IPS-18c (cell line): ENCODE measurements around the gene THSD4.

Source experiments
- H3K4me3 ChIP-seq: 2 replicates; pipeline ENCODE4 v1.7.0; 2013; ENCODE audit warnings: low read depth, mild to moderate bottlenecking, low read length, moderate library complexity; ENCODE audit not compliant: insufficient read depth
- H3K9me3 ChIP-seq: one replicate; pipeline ENCODE4 v1.6.1; 2013; ENCODE audit warnings: mild to moderate bottlenecking, low read length, moderate library complexity; ENCODE audit not compliant: control insufficient read depth, insufficient read depth

THSD4 gene

DNA sequence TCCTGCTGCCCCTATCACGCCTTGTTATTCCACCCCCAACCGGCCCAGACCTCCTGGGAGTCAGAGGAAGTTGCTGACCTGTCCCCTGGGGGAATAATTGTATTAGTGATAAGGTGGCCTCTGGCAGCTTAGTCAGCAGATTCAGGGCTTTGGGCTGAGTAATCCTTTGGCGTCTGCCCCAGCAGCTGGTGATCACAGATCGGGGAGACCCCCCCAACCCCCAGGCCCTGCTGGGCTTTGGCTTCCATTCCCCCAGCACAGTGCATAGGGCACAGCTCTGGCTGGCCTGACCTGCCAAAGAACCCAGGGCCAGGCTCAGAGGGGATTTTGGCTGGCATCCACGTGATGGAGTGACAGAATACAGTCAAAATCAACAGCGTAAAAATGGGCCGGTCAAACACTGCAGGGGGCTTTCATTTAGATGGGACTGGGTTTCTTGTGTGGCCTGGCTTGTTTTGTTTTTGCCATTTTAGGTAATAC lies 691.2 kb downstream of the THSD4 start:
- Histone ChIP-seq H3K9me3 (no peaks in the 10 kb centered on the region), H3K4me3 (no peak overlapping the region)

DNA sequence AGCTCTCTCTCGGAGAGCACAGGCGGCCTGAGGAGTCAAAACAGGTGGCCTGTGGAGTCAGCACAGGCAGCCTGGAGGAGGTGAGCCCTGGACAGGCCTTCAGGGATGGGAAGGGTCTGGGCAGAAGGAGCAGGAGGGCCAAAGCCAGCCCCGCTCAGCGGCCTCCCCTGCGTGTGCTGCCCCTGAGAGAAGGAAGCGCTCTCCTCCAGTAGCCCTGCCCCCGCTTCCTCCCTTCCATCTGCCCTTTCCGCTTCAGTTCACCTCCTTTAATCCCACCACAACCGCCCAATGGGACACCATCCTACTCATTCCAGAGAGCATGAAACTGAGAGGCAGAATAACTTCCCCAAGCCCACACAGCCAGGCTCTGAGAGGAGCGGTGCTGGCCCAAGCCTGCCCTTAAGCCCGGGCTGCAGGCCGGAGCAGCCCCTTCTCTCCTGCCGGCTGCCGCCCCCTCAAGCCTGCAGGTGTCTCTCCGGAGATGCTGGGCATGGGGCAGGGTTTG lies 691.9 kb downstream of the THSD4 start:
- peak overlapping the region; percentile 6; the same call in 1 of the 2 replicates for H3K4me3 ChIP-seq

DNA sequence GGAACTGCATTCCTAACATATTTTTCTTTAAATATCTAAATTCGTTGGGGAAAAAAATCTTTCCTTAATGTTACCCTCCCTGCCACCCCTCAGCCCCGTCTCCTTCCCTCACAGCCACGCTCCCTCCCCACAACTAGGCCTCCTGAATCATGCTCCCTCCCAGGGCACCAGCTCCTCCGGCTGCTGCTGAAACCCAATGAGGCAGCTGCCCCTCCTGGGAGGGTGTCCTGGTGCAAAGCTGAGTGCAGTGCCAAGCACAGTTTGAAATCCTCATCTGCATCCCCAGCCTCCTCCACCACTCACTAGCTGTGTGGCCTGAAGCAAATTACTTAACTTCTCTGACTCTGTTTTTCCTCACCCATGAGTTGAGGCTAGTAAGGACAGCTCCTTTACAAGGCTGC lies 692.4 kb downstream of the THSD4 start:
- Histone ChIP-seq H3K4me3 (no peak overlapping the region; the same call in 1 of the 2 replicates), H3K9me3 (no peaks in the 10 kb centered on the region)

More for the DNA sequence above, 691.9 kb downstream of the THSD4 start:
- H3K9me3 ChIP-seq: no peaks in the 10 kb centered on the region

DNA sequence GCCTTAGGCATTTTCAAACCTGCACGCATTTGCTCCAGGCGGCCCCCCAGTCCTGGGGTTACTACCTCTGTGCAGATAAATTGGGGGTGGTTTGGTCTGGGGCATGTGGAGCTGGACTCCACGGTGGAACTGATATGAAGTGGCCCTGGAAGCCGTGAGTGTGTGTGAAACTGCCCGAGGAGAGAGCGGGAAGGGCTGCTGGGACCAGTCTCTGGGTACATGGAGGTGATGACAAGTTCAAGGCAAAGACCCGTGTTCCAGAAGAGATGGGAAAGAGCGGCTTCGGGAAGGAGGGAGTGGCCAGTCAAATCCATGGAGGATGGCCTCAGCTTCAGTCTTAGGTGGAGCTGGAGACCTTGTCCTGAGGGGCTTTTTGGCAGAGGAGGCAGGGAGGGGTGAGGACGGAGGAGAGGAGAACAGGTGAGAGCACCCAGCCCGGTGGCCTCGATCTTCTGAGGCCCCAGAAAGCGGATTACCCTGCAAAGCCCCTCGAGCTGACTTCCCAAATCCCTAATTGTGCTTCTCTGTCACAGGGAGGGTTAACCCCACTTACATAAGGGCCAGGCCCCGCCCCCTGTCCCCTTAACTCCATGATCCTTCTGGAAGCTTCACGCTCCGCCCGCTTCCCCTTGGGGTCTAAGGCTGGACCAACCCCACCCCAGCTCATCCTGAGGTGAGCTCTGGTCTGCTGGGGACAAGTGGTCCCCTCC lies 693.2 kb downstream of the THSD4 start:
- H3K4me3 ChIP-seq: no peak overlapping the region; the same call in 1 of the 2 replicates
- no peaks in the 10 kb centered on the region for H3K9me3 ChIP-seq

DNA sequence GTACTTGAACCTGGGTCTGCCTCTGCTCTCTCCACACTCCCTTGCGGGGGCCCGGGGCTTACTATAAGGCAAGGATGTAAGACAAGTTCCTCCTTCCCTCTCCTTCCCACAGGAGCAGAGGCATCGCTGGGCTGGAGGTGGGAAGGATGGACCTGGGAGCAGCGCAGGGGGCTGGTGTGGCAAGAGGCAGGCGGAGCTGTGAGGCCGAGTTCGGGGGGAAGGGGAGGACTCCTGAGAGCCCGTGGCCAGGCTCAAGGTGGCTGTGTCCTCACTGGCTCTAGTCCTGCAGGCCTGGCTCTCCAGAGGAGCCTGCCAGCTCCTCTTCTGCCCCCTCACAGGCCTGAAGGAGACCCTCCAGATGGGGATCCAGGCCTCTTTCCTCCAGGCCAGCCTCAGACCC lies 694.1 kb downstream of the THSD4 start:
- Histone ChIP-seq H3K4me3 (no peak overlapping the region), H3K9me3 (no peaks in the 10 kb centered on the region)

DNA sequence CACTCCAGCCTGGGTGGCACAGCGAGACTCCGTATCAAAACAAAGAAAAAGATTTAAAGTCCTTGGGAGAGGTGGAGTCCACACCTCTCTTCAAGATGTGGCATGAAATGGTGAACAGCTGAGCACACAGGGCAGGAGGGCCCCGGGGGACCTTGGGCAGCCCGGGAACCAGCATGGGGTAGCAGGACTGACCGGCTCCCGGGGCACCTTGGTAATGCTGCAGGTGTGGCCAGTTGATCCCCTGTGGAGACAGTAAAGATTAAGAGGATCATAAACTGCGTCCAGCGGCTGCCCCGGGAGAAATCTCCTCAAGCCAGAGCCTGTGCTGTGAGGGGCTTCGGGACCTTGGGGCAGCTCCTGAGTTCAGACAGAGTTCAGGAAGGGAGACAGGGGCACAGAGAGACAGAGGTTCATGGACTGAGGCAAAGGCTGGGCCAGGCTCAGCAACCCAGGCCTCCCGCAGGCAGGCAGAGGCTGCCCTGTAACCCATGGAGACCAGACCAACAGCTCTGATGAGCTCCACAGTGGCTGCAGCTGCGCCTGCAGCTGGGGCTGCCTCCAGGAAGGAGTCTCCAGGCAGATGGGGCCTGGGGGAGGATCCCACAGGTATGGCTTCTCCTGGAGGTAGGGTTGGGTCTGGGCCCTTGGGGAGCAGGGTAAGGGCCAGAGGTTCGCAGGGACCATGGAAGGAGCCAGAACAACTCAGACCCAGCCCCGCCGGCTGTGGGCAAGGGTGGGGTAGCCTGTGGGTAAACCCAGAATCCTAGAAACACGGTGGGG lies 695.2 kb downstream of the THSD4 start, which contains the start of gene NR2E3:
Gene NR2E3, plus strand, starts transcription at position 299 of the 780 bp plus-strand sequence. Its CDS starts 190 bp downstream, at position 489.
- no peaks in the 10 kb centered on the region for H3K9me3 ChIP-seq
- H3K4me3 ChIP-seq: no peak within 1 kb of the TSS

DNA sequence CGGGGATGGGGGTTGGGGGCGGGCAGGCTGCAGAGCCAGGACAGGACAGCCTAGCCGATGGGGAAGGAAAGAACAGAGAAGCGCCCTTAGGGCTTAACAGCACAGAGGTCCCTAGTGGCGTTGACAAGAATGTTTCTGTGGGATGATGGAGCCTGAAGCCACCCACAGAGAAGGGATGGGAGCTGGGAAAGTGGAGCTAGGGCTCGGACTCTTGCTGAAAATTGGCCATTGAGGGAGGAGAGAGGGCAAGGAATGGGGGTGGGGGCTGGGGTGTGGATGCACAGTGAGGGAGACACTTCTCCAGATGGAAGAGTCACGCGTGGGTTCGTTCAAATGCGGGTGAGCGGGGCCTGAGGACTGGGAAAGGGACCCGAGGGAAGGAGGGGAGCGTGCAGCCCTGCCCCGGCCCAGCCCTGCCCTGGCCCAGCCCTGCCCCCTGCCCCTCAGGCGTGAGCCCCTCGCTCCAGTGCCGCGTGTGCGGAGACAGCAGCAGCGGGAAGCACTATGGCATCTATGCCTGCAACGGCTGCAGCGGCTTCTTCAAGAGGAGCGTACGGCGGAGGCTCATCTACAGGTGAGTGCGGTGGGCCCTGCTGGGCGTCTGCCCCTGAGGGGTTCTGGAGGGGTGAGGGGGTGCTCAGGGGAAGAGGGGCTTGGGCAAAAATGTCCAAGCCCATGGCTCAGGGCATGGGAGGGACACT lies 695.9 kb downstream of the THSD4 start:
- no peak overlapping the region for H3K4me3 ChIP-seq
- no peaks in the 10 kb centered on the region for H3K9me3 ChIP-seq

DNA sequence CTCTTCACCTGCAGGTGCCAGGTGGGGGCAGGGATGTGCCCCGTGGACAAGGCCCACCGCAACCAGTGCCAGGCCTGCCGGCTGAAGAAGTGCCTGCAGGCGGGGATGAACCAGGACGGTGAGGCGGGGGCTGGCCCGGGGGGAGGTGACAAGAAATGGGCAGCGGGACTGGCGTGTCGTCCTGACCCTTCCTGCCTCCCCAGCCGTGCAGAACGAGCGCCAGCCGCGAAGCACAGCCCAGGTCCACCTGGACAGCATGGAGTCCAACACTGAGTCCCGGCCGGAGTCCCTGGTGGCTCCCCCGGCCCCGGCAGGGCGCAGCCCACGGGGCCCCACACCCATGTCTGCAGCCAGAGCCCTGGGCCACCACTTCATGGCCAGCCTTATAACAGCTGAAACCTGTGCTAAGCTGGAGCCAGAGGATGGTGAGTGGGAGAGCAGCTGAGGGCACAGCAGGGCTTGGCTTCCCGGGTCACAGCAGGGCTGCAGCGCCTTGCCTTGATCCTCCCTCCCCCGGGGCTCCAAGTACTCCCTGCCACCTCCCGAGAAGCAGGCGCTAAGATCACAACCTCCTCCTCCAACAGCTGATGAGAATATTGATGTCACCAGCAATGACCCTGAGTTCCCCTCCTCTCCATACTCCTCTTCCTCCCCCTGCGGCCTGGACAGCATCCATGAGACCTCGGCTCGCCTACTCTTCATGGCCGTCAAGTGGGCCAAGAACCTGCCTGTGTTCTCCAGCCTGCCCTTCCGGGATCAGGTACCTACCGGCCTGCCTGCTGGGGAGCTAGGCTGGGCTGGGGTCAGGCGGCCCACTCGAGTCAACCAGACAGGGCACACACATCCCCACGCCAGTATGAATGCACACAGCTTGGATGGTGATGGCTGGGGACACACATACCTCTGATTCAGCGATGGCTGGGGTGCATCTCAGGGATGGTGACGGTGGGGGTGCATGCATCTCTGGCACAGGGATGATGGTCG lies 696.8 kb downstream of the THSD4 start:
- H3K4me3 ChIP-seq: no peak overlapping the region
- no peaks in the 10 kb centered on the region for H3K9me3 ChIP-seq

DNA sequence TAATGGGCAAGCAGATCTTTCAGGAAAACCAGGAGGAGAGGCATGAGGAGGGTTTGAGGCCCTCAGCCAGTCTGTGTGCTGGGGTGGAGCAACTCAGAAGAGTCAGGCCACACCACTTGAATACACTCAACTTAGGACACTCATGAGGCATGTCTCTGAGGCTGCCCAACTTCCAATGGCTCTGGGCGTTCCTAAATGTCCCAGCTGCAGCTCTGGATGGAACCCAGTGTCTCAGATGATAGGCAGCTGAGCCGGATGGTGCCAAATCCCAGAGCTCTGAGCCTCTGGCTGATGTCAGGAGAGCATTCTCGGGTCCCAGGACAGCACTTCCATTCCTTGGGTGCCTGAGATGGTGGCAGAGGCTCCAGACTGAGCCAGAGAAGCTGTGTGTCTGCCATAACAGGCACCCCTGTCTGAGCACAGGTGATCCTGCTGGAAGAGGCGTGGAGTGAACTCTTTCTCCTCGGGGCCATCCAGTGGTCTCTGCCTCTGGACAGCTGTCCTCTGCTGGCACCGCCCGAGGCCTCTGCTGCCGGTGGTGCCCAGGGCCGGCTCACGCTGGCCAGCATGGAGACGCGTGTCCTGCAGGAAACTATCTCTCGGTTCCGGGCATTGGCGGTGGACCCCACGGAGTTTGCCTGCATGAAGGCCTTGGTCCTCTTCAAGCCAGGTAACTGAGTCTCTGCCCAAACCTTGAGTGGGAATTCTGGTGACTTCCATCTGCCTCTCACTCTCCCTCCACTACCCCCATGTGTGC lies 697.9 kb downstream of the THSD4 start:
- Histone ChIP-seq H3K4me3 (no peak overlapping the region), H3K9me3 (no peaks in the 10 kb centered on the region)

DNA sequence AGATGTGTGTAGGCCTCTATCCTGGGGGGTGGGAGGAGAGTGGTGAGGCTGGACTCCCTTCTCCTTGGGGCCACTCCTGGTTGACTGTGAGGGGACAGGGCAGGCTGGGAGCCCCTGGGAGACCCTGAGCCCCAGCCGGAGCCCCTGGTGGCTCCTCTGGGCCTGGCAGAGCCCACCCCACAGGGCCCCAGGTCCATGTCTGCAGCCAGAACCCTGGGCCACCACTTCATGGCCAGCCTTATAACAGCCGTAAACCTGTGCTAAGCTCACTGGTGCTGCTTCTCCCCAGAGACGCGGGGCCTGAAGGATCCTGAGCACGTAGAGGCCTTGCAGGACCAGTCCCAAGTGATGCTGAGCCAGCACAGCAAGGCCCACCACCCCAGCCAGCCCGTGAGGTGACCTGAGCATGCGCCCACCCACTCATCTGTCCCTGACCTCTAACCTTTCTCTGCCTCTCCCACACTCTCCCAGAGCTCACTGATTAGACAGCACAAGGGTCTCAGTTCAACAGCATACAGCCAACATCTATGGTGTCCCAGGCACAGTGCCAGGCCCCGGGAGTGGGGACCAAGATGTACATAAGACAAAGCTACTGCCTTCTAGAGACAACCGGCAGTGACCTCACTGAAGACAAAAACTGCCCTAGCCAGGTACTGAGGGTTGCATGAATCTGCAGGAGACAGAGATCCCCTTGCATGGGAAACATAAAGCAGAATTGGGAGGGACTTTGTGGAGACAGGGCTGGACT lies 698.6 kb downstream of the THSD4 start:
- Histone ChIP-seq H3K4me3 (no peak overlapping the region), H3K9me3 (no peaks in the 10 kb centered on the region)

DNA sequence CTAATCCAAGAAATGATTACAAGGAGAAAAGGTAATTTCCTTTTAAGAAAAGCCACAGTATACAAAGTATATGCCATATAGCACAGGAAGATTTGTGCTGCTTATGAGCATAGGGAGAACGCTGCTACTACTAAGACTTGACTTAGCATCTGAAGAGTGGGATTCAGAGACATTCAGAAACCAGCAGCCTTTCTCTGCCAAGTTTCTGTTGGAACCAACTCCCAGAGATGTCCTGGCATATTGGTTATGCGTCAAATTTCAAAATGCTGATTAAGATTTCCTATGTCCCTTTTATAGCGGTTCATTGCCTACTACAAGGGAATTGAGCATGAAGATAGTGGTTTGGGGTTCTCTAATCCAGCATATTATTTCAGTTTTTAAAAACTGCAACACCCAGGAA lies 700.0 kb downstream of the THSD4 start:
- peaks cover 4% of the 10 kb centered on the region for H3K9me3 ChIP-seq
- no peak overlapping the region for H3K4me3 ChIP-seq

DNA sequence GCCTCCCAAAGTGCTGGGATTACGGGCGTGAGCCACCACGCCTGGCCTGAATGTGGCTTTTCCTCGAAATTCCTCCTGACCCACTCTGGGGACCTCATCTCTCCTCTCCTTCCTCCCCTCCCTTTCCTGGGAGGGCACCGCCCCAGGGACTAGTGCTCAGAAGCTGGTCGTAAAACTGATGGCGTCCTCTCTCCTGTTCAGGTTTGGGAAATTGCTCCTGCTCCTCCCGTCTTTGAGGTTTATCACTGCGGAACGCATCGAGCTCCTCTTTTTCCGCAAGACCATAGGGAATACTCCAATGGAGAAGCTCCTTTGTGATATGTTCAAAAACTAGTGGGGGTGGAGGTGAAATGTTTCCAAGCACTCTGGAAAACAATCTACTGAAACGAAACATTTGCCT lies 702.1 kb downstream of the THSD4 start:
- Histone ChIP-seq H3K4me3 (no peak overlapping the region), H3K9me3 (peaks cover 7% of the 10 kb centered on the region)

DNA sequence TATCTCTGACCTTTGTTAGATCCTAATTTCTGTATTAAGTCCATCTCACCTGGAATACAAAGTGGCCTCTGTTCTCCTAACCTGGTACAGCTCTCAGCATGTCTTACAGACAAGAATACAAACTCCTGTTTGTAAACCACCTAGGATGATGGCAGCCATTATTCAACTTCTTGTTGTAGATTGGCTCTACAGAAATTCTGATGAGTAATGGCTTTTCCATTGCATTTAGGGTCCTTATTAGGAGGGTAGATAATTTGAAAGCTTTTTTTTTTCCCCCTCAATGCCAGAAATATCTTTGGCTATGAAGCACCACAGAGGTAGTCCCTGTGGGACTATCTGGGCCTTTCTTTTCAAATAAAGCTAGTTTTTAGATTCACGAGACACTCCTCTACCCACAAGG lies 704.9 kb downstream of the THSD4 start:
- Histone ChIP-seq H3K9me3 (peaks cover 9% of the 10 kb centered on the region), H3K4me3 (no peak overlapping the region)

DNA sequence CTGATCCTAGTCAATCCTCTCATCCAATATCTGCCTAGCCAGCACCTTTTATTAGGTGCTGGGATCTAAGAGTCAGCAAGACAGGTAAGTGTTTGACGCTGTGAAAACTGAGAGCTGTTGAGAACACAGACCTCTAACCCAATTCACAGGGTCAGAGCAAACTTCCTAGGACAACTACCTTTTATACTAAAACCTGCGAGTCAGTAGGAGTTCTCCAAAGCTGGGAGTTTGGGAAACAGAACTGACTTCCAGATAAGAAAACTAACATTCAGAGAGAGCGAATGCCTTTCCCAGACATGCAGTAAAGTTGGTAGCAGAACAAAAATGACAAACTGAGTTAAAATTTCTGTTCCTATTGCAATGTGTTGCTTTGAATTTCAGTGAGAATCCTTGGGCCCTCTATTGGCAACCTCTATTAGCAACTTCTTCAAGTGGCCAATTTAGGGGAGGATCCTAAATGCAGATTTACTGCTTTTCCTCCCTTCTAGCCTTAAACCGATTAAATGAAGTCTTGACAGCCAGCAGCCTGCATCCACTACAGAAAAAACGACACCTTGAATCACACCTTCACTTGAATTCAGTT lies 706.4 kb downstream of the THSD4 start:
- Histone ChIP-seq H3K4me3 (no peak overlapping the region), H3K9me3 (peaks cover 9% of the 10 kb centered on the region)
